K562 (cell line): Measurements from ENCODE around the gene FOXS1. TPM values are rescaled to one million over a fixed set of nuclear protein-coding genes. Genes with fewer than 3 reads are reported as not detected.

Experiments used
- ATAC-seq: fragments of 200-7000 bp; cut with Tn5 transposase; 3 replicates; pipeline ENCODE4 v1.9.1; 2020; ENCODE audit warnings: moderate library complexity
- BruUV-seq: library from RNA; stranded (reverse); fragments of 400-500 nt; replicated peaks from 2 replicates; lab custom pipeline; 2021; lab: Mats Ljungman, UMichigan
- CTCF ChIA-PET: fragments of 300-600 bp; formaldehyde crosslinking; extraction: SDS; loops from one replicate; lab custom pipeline; 2021; ENCODE audit warnings: low intra/inter-chr PET ratio; lab: Yijun Ruan, JAX
- POLR2A ChIA-PET: fragments of 300-600, 350-650 bp; sonication (Branson Sonifier 250); formaldehyde crosslinking; extraction: SDS; loops from one replicate; lab custom pipeline; 2021; ENCODE audit warnings: antibody characterized with exemption, inconsistent platforms; lab: Yijun Ruan, JAX
- DNase-seq, 4 experiments: peaks; one replicate each; pipeline versions ENCODE4 v3.0.0 to v3.0.0-alpha.2; 2011 to 2018; ENCODE audit warnings: low spot score in 3 of 4, mixed read lengths in 3 of 4; ENCODE audit errors: extremely low read depth in 1 of 4
- FAIRE-seq: peaks from 2 replicates; lab custom pipeline; 2011; peaks lifted over from hg19 to GRCh38; lab: Jason Lieb, UNC
- H2AFZ ChIP-seq: 2 replicates; pipeline ENCODE4 v1.6.0; 2011; ENCODE audit warnings: low read depth, low read length, control low read depth, inconsistent platforms
- H3K27ac ChIP-seq: fragments of 200-600 bp; 3 replicates; pipeline ENCODE4 v1.8.0; 2011; ENCODE audit warnings: low read depth, mild to moderate bottlenecking, control low read depth, inconsistent platforms, low read length, moderate library complexity, mixed read lengths; ENCODE audit errors: extremely low read depth
- H3K27me3 ChIP-seq, 2 experiments: fragments of 300-600 bp in 1 of 2; 2 replicates in 1 of 2; 3 replicates in 1 of 2; pipeline versions ENCODE4 v1.6.0 to v1.8.0; 2011; ENCODE audit warnings: inconsistent platforms in 2 of 2, low read length in 2 of 2, mild to moderate bottlenecking in 1 of 2, mixed read lengths in 1 of 2, moderate library complexity in 1 of 2; ENCODE audit not compliant: control insufficient read depth in 2 of 2, insufficient read depth in 2 of 2
- H3K36me3 ChIP-seq: fragments of 300-600 bp; 3 replicates; pipeline ENCODE4 v1.8.0; 2011; ENCODE audit warnings: mild to moderate bottlenecking, low read length, inconsistent platforms; ENCODE audit not compliant: control insufficient read depth, insufficient read depth
- H3K4me1 ChIP-seq, 2 experiments: fragments of 200-600 bp in 1 of 2; replicated peaks in 1 of 2; 2 replicates in 1 of 2; 3 replicates in 1 of 2; pipeline versions ENCODE4 v1.5.1 to v1.8.0; 2011; ENCODE audit warnings: inconsistent platforms in 2 of 2, low read length in 2 of 2, mild to moderate bottlenecking in 1 of 2, mixed read lengths in 1 of 2, moderate library complexity in 1 of 2; ENCODE audit not compliant: control insufficient read depth in 2 of 2, insufficient read depth in 2 of 2
- H3K4me2 ChIP-seq: 2 replicates; pipeline ENCODE4 v1.6.1; 2011; ENCODE audit warnings: low read length, control low read depth, inconsistent platforms, mixed read lengths; ENCODE audit not compliant: insufficient read depth
- H3K4me3 ChIP-seq: fragments of 200-600 bp; sonication (generic), shearing (Covaris generic); 2 replicates; pipeline ENCODE4 v1.5.1; 2016; ENCODE audit warnings: control low read depth, inconsistent platforms
- H3K79me2 ChIP-seq: fragments of 200-600 bp; 3 replicates; pipeline ENCODE4 v1.8.0; 2011; ENCODE audit warnings: low read length, inconsistent platforms; ENCODE audit not compliant: control insufficient read depth, insufficient read depth
- H3K9ac ChIP-seq, 2 experiments: 2 replicates each; pipeline versions ENCODE4 v1.6.0 to v1.6.1; 2011; ENCODE audit warnings: low read depth in 2 of 2, low read length in 2 of 2, control low read depth in 1 of 2, inconsistent platforms in 1 of 2, mild to moderate bottlenecking in 1 of 2, mixed read lengths in 1 of 2; ENCODE audit not compliant: insufficient read depth in 1 of 2
- H3K9me1 ChIP-seq: one replicate; pipeline ENCODE4 v1.6.0; 2011; ENCODE audit warnings: inconsistent platforms, mild to moderate bottlenecking, low read length, moderate library complexity; ENCODE audit not compliant: control insufficient read depth, insufficient read depth
- H3K9me3 ChIP-seq: replicated peaks from 2 replicates; pipeline ENCODE4 v1.5.1; 2011; ENCODE audit warnings: low read depth, low read length, inconsistent platforms; ENCODE audit not compliant: control insufficient read depth, insufficient read depth
- H4K20me1 ChIP-seq: replicated peaks from 2 replicates; pipeline ENCODE4 v1.6.1; 2011; ENCODE audit warnings: low read length, inconsistent platforms, mixed read lengths; ENCODE audit not compliant: control insufficient read depth, insufficient read depth
- ATF7 ChIP-seq: fragments of 450-650 bp; IDR thresholded peaks from 2 replicates; pipeline ENCODE4 v1.7.1; 2014; ENCODE audit warnings: mild to moderate bottlenecking, moderate library complexity
- CREB5 ChIP-seq: fragments of 250-450 bp; sonication (Bioruptor Pico); IDR thresholded peaks from 2 replicates; pipeline ENCODE4 v1.5.0; 2020; ENCODE audit warnings: mild to moderate bottlenecking
- DLX4 ChIP-seq: fragments of 250-450 bp; sonication (Bioruptor Pico); IDR thresholded peaks from 2 replicates; pipeline ENCODE4 v1.6.1; 2021; ENCODE audit warnings: mild to moderate bottlenecking
- FOXJ2 ChIP-seq: fragments of 200-800 bp; sonication (Bioruptor generic); IDR thresholded peaks from 2 replicates; pipeline ENCODE4 v1.6.1; 2016; ENCODE audit warnings: missing genetic modification characterization, missing compliant biosample characterization
- GABPB2 ChIP-seq: fragments of 250-450 bp; sonication (Bioruptor Pico); conservative IDR thresholded peaks from 2 replicates; pipeline ENCODE4 v1.5.1; 2021; ENCODE audit warnings: mild to moderate bottlenecking
- KDM4B ChIP-seq, 2 experiments: fragments of 450-650 bp in 1 of 2; sonication (generic) in 1 of 2; IDR thresholded peaks; 2 replicates each; pipeline ENCODE4 v1.6.1; 2016 to 2017; ENCODE audit warnings: borderline replicate concordance in 2 of 2, antibody characterized with exemption in 1 of 2, low read depth in 1 of 2, mild to moderate bottlenecking in 1 of 2
- KLF6 ChIP-seq: fragments of 250-450 bp; sonication (Bioruptor Pico); IDR thresholded peaks from 2 replicates; pipeline ENCODE4 v1.4.0; 2020; ENCODE audit warnings: mild to moderate bottlenecking, moderate library complexity, borderline replicate concordance
- LEF1 ChIP-seq: fragments of 450-650 bp; IDR thresholded peaks from 2 replicates; pipeline ENCODE4 v1.6.1; 2016; ENCODE audit warnings: mild to moderate bottlenecking
- MCM5 ChIP-seq: fragments of 450-650 bp; IDR thresholded peaks from 2 replicates; pipeline ENCODE4 v1.6.1; 2016; ENCODE audit warnings: low read depth
- MEF2A ChIP-seq: IDR thresholded peaks from 2 replicates; pipeline ENCODE4 v1.6.1; 2011; ENCODE audit warnings: low read depth, mild to moderate bottlenecking, low read length, moderate library complexity; ENCODE audit not compliant: control insufficient read depth
- MNT ChIP-seq, 2 experiments: fragments of 450-650 bp; conservative IDR thresholded peaks; 2 replicates each; pipeline ENCODE4 v1.6.1; 2017; ENCODE audit warnings: mild to moderate bottlenecking in 2 of 2, moderate library complexity in 2 of 2
- NRF1 ChIP-seq, 2 experiments: fragments of 450-650 bp; IDR thresholded peaks in 1 of 2; conservative IDR thresholded peaks in 1 of 2; 2 replicates each; pipeline ENCODE4 v1.6.1; 2014; ENCODE audit warnings: mild to moderate bottlenecking in 2 of 2
- PTRF ChIP-seq: fragments of 450-650 bp; IDR thresholded peaks from 2 replicates; pipeline ENCODE4 v1.6.1; 2016; ENCODE audit warnings: mild to moderate bottlenecking, missing genetic modification characterization, missing compliant biosample characterization
- RBM39 ChIP-seq: fragments of 200-400 bp; formaldehyde crosslinking; optimal IDR thresholded peaks from 2 replicates; pipeline ENCODE3; 2018; ENCODE audit warnings: low read depth, low read length
- SIN3A ChIP-seq, 2 experiments: fragments of 150-350 bp in 1 of 2; IDR thresholded peaks; 2 replicates each; pipeline ENCODE4 v1.6.1; 2011 to 2016; ENCODE audit warnings: borderline replicate concordance in 2 of 2, low read depth in 2 of 2, low read length in 2 of 2, mild to moderate bottlenecking in 2 of 2, moderate library complexity in 2 of 2; ENCODE audit not compliant: control insufficient read depth in 1 of 2
- WGBS: fragments of 100-300 bp; shearing (Covaris generic); methylation state at CpG from one replicate; pipeline ENCODE4 v1.1.6; 2016; ENCODE audit warnings: low coverage, mixed read lengths; ENCODE audit not compliant: insufficient coverage; ENCODE audit errors: missing lambda C conversion rate; 5-methylcytosine and 5-hydroxymethylcytosine counted together
- in situ Hi-C: fragments of 300-500 bp; cut with MboI; formaldehyde crosslinking; loops from 4 replicates; pipeline ENCODE4 v1.15.0; 2018; ENCODE audit warnings: inconsistent platforms, mixed read lengths
- intact Hi-C: fragments of 100-400 bp; cut with micrococcal nuclease; formaldehyde crosslinking; loops from 2 replicates; pipeline ENCODE4 v1.14.2; 2022
- polyA plus RNA-seq, 8 experiments: library from polyadenylated mRNA; depleted of rRNA in 4 of 8; stranded (reverse) in 5 of 8; unstranded in 3 of 8; fragments of >200 nt; fragmentation: Nextera tagmentation in 2 of 8; fragmentation: Illumina TruSeq in 1 of 8; extraction: Ambion mirVana in 2 of 8; extraction: Trizol in 1 of 8; gene quantifications; 2 replicates each; pipeline versions ENCODE4 v1.2.1 to v1.2.3, GENCODE V29; 2011 to 2014; ENCODE audit warnings: inconsistent platforms in 1 of 8, missing spikeins in 1 of 8
- total RNA-seq, 7 experiments: library from RNA; depleted of rRNA in 6 of 7; stranded (reverse); fragments of >200 nt in 6 of 7; fragmentation: Illumina TruSeq in 2 of 7; extraction: Trizol in 2 of 7; gene quantifications; 2 replicates each; pipeline versions ENCODE4 v1.2.1 to v1.2.3, GENCODE V29; 2011 to 2021; ENCODE audit warnings: low replicate concordance in 1 of 7

The FOXS1 gene
- total and polyA plus RNA-seq, 9 of the 15 experiments (the other 6 are each of a cell fraction or from before 2014, with no cell fraction given): not detected

GRCh38 chr20:31833931-31834521 is 11.4 kb downstream of the FOXS1 start:
- 74% methylated on average over 12 of the region's 20 CpGs for WGBS
- no peaks in the 10 kb centered on the region for H3K9me3 ChIP-seq
- no TSS peak for BruUV-seq
- no peak overlapping the region for H2AFZ ChIP-seq
- H3K9me1 ChIP-seq: no peaks in the 10 kb centered on the region
- intact Hi-C loops (loop anchor here (5.0 kb wide), 1 partner anchor 107 kb away; no protein-coding TSS in a partner anchor), in situ Hi-C loops (loop anchor here (25.0 kb wide), 1 partner anchor 828 kb away; the partner anchor contains the start of gene C20orf203)
- no peak for ATAC-seq
- no peak for FAIRE-seq
- H3K27ac ChIP-seq: no peak overlapping the region
- 0 out of 2 replicates have a peak, but pooled peaks cover 6% of the 10 kb centered on the region for H4K20me1 ChIP-seq
- H3K36me3 ChIP-seq: no peaks in the 10 kb centered on the region
- DNase-seq: no peak
- no peak overlapping the region for H3K4me2 ChIP-seq
- ChIA-PET POLR2A (interaction anchor here (0.7 kb wide), 1 partner anchor 839 kb away, joined by 3 read pairs; no protein-coding TSS in a partner anchor), CTCF (interaction anchor here (1.7 kb wide), 1 partner anchor 197 kb away, joined by 4 read pairs; no protein-coding TSS in a partner anchor)
- peak overlapping the region in 1 of 2 experiments; percentile 40; a peak in 1 of 4 replicates for H3K9ac ChIP-seq
- H3K27me3 ChIP-seq: no peaks in the 10 kb centered on the region
- H3K4me3 ChIP-seq: no peak overlapping the region
- no peaks in the 10 kb centered on the region for H3K79me2 ChIP-seq
- H3K4me1 ChIP-seq: peaks cover 35 to 51% of the 10 kb centered on the region in 2 experiments
- no peak for TF ChIP-seq NRF1 (conservative IDR thresholded peaks at IDR 0.05 in 1 of 2, IDR thresholded peaks at IDR 0.05 in 1 of 2)
- TF ChIP-seq DLX4 (CRISPR knock-in tag): no peak
- TF ChIP-seq SIN3A (IDR thresholded peaks at IDR 0.05; ENCODE audit: borderline replicate concordance in 2 of 2, control insufficient read depth in 1 of 2, low read depth in 2 of 2, low read length in 2 of 2): no peak
- TF ChIP-seq MEF2A: no peak
- no peak for TF ChIP-seq RBM39
- no peak for TF ChIP-seq MCM5
- no peak for TF ChIP-seq KLF6 (CRISPR knock-in tag)
- TF ChIP-seq LEF1: no peak
- no peak for TF ChIP-seq GABPB2 (CRISPR knock-in tag)
- TF ChIP-seq KDM4B (IDR thresholded peaks at IDR 0.05; ENCODE audit: borderline replicate concordance in 2 of 2, low read depth in 1 of 2): no peak
- TF ChIP-seq CREB5 (CRISPR knock-in tag): no peak
- no peak for TF ChIP-seq ATF7
- no peak for TF ChIP-seq FOXJ2
- no peak for TF ChIP-seq MNT (conservative IDR thresholded peaks at IDR 0.05)
- TF ChIP-seq PTRF: no peak
